ENCODE measurements around the gene TMEM132D. TPM values are rescaled to one million over a fixed set of nuclear protein-coding genes. Genes with fewer than 3 reads are reported as not detected.

Gene TMEM132D
- not detected in 2 replicates for total RNA-seq

GRCh38 chr12:129903956-129904829, at the start of gene TMEM132D:
TSS of gene TMEM132D (minus strand) at chr12:129904025.

